ENCODE measurements around the gene C1QTNF1.

C1QTNF1 gene

DNA sequence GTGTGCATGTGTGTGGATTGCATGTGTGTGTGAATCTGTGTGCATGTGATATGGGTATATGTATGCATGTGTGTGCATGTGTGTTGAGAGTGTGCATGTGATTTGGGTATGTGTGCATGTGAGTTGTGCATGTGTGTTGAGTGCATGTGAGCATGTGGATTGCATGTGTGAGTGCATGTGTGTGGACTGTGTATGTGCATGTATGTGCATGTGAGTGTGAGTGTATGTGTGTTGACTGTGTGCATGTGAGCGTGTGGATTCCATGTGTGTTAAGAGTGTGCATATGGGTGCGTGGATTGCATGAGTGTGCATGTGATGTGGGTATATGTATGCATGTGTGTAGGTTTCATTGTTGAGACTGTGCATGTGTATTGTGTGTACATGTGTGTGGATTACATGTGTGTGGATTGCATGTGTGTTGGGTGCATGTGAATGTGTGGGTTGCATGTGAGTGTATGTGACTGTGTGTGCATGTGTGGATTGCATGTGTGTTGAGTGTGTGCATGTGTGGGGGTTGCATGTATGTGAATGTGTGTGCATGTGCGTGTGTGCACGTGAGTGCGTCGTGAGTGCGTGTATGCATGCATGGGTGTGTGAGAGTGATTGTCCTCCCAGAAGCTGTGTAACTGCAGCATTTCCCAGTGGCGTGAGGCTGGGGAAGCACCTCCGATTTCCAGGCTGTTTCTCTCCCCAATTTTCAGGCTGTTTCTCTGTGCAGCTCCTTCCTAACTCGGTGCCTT is 19.4 kb downstream of the C1QTNF1 start:
- TF ChIP-seq TAF1 (IDR thresholded peaks at IDR 0.05; ENCODE audit: low read depth), result no peak
- no peak for TF ChIP-seq MAX (IDR thresholded peaks at IDR 0.05)

DNA sequence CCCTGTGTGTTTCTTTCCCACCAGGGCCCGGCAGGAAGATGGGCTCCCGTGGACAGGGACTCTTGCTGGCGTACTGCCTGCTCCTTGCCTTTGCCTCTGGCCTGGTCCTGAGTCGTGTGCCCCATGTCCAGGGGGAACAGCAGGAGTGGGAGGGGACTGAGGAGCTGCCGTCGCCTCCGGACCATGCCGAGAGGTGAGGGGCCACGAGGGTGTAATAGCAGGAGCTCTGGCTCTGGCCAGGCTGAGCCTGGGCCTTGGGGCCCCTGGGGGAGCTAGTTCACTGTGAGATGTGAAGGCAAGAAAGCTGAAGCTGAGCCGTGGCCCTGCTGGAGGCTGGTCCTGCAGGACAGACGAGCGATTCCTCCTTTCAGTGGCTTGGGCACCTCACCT is 20.0 kb downstream of the C1QTNF1 start:
- TF ChIP-seq FOXM1 (IDR thresholded peaks at IDR 0.05; ENCODE audit: borderline replicate concordance, low read depth), result no peak
- TF ChIP-seq EP300 (IDR thresholded peaks at IDR 0.05; ENCODE audit: borderline replicate concordance), result no peak
- TF ChIP-seq TEAD4 (IDR thresholded peaks at IDR 0.05), result no peak
- no peak for TF ChIP-seq NFIC (IDR thresholded peaks at IDR 0.05)
- no peak for TF ChIP-seq RAD21 (IDR thresholded peaks at IDR 0.05; ENCODE audit: low read depth)
- TF ChIP-seq TAF1 (IDR thresholded peaks at IDR 0.05; ENCODE audit: low read depth), result no peak
- TF ChIP-seq EGR1 (IDR thresholded peaks at IDR 0.05), result no peak

GRCh38 chr17:79044462-79044861 is 20.5 kb downstream of the C1QTNF1 start:
- TF ChIP-seq TEAD4 (IDR thresholded peaks at IDR 0.05) (no peak), USF1 (IDR thresholded peaks at IDR 0.05) (no peak), TCF12 (IDR thresholded peaks at IDR 0.05; ENCODE audit: low read depth) (no peak), TAF1 (IDR thresholded peaks at IDR 0.05; ENCODE audit: low read depth) (no peak), CEBPB (IDR thresholded peaks at IDR 0.05) (no peak), YY1 (IDR thresholded peaks at IDR 0.05; ENCODE audit: low read depth) (no peak), RAD21 (IDR thresholded peaks at IDR 0.05; ENCODE audit: low read depth) (no peak), EP300 (IDR thresholded peaks at IDR 0.05; ENCODE audit: borderline replicate concordance) (no peak), CREB1 (IDR thresholded peaks at IDR 0.05; ENCODE audit: low read depth) (no peak), MAX (IDR thresholded peaks at IDR 0.05) (no peak), NFIC (IDR thresholded peaks at IDR 0.05) (no peak), FOXM1 (IDR thresholded peaks at IDR 0.05; ENCODE audit: borderline replicate concordance, low read depth) (no peak), ZBTB7A (IDR thresholded peaks at IDR 0.05; ENCODE audit: low read depth) (no peak)
- TF ChIP-seq, protein P1, sequence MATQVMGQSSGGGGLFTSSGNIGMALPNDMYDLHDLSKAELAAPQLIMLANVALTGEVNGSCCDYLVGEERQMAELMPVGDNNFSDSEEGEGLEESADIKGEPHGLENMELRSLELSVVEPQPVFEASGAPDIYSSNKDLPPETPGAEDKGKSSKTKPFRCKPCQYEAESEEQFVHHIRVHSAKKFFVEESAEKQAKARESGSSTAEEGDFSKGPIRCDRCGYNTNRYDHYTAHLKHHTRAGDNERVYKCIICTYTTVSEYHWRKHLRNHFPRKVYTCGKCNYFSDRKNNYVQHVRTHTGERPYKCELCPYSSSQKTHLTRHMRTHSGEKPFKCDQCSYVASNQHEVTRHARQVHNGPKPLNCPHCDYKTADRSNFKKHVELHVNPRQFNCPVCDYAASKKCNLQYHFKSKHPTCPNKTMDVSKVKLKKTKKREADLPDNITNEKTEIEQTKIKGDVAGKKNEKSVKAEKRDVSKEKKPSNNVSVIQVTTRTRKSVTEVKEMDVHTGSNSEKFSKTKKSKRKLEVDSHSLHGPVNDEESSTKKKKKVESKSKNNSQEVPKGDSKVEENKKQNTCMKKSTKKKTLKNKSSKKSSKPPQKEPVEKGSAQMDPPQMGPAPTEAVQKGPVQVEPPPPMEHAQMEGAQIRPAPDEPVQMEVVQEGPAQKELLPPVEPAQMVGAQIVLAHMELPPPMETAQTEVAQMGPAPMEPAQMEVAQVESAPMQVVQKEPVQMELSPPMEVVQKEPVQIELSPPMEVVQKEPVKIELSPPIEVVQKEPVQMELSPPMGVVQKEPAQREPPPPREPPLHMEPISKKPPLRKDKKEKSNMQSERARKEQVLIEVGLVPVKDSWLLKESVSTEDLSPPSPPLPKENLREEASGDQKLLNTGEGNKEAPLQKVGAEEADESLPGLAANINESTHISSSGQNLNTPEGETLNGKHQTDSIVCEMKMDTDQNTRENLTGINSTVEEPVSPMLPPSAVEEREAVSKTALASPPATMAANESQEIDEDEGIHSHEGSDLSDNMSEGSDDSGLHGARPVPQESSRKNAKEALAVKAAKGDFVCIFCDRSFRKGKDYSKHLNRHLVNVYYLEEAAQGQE (IDR thresholded peaks at IDR 0.05; ENCODE audit: low read depth), result no peak

GRCh38 chr17:79045001-79045729 is 21.2 kb downstream of the C1QTNF1 start:
- TF ChIP-seq TAF1 (IDR thresholded peaks at IDR 0.05; ENCODE audit: low read depth) (no peak), TEAD4 (IDR thresholded peaks at IDR 0.05) (no peak), RAD21 (IDR thresholded peaks at IDR 0.05; ENCODE audit: low read depth) (no peak), ZBTB7A (IDR thresholded peaks at IDR 0.05; ENCODE audit: low read depth) (no peak), CREB1 (IDR thresholded peaks at IDR 0.05; ENCODE audit: low read depth) (no peak), NFIC (IDR thresholded peaks at IDR 0.05) (no peak), EP300 (IDR thresholded peaks at IDR 0.05; ENCODE audit: borderline replicate concordance) (no peak), TCF12 (IDR thresholded peaks at IDR 0.05; ENCODE audit: low read depth) (no peak), EGR1 (IDR thresholded peaks at IDR 0.05) (no peak), CEBPB (IDR thresholded peaks at IDR 0.05) (no peak), FOXM1 (IDR thresholded peaks at IDR 0.05; ENCODE audit: borderline replicate concordance, low read depth) (no peak)
- TF ChIP-seq, protein P1 (IDR thresholded peaks at IDR 0.05; ENCODE audit: low read depth), result no peak

DNA sequence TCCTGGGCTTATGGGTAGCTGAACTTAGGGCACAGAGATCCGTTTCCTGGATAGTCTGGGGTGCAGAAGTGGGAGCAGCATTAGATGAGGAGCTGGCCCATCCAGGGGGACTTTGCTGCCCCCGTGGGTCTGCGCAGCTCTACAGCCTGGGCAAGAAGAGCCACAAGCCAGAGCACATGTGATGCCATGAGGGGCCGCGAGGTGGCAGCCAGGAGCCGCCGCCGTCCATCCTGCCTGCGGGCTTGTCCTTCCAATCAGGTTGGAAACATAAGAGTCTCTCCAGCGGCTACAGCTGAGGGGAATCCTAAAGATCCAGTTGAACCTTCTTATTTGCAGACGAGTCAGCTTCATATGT is 21.9 kb downstream of the C1QTNF1 start:
- TF ChIP-seq USF1 (IDR thresholded peaks at IDR 0.05), result peak; percentile 34; the same call in 1 of the 2 replicates
- TF ChIP-seq RAD21 (IDR thresholded peaks at IDR 0.05; ENCODE audit: low read depth), result peak; percentile 79
- TF ChIP-seq MAX (IDR thresholded peaks at IDR 0.05), result 0 out of 2 replicates have a peak, but pooled peaks have one; percentile 21
- TF ChIP-seq YY1 (IDR thresholded peaks at IDR 0.05; ENCODE audit: low read depth), result no peak

Data from Ishikawa (cell line).